Measurements from ENCODE around the gene DOHH.

DOHH gene

GRCh38 chr19:3444695-3445234 is 55.7 kb downstream of the DOHH start:
- no peaks in the 10 kb centered on the region for H3K27me3 Mint-ChIP-seq
- DNase-seq = no peak
- no peak overlapping the region for H3K4me3 Mint-ChIP-seq
- H3K27ac Mint-ChIP-seq = no peak overlapping the region
- H3K36me3 Mint-ChIP-seq (ENCODE audit: low read depth) = peaks cover 47% of the 10 kb centered on the region
- H3K9me3 Mint-ChIP-seq = no peaks in the 10 kb centered on the region
- peaks cover 8% of the 10 kb centered on the region for H3K4me1 Mint-ChIP-seq (ENCODE audit: low read depth)

- H3K27ac Mint-ChIP-seq = no peak overlapping the region
- peaks cover 8% of the 10 kb centered on the region for H3K4me1 Mint-ChIP-seq (ENCODE audit: low read depth)
- H3K27me3 Mint-ChIP-seq = no peaks in the 10 kb centered on the region
- DNase-seq = no peak
- peaks cover 42% of the 10 kb centered on the region for H3K36me3 Mint-ChIP-seq (ENCODE audit: low read depth)
- H3K4me3 Mint-ChIP-seq = no peak overlapping the region
- no peaks in the 10 kb centered on the region for H3K9me3 Mint-ChIP-seq
Observed at GRCh38 chr19:3443840-3444694, 56.4 kb downstream of the DOHH start.

GRCh38 chr19:3442487-3443071 is 57.9 kb downstream of the DOHH start:
- DNase-seq = no peak
- Mint-ChIP-seq H3K4me1 (ENCODE audit: low read depth) (peaks cover 8% of the 10 kb centered on the region), H3K27ac (no peak overlapping the region), H3K36me3 (ENCODE audit: low read depth) (peaks cover 45% of the 10 kb centered on the region), H3K9me3 (no peaks in the 10 kb centered on the region), H3K27me3 (no peaks in the 10 kb centered on the region), H3K4me3 (no peak overlapping the region)

- no peaks in the 10 kb centered on the region for H3K9me3 Mint-ChIP-seq
- no peak overlapping the region for H3K4me3 Mint-ChIP-seq
- no peaks in the 10 kb centered on the region for H3K27me3 Mint-ChIP-seq
- H3K36me3 Mint-ChIP-seq (ENCODE audit: low read depth) = peaks cover 47% of the 10 kb centered on the region
- no peak overlapping the region for H3K27ac Mint-ChIP-seq
- DNase-seq = no peak
- H3K4me1 Mint-ChIP-seq (ENCODE audit: low read depth) = peaks cover 8% of the 10 kb centered on the region
Observed at GRCh38 chr19:3441986-3442329, 58.5 kb downstream of the DOHH start.

- no peak overlapping the region for H3K27ac Mint-ChIP-seq
- no peaks in the 10 kb centered on the region for H3K27me3 Mint-ChIP-seq
- peaks cover 45% of the 10 kb centered on the region for H3K36me3 Mint-ChIP-seq (ENCODE audit: low read depth)
- no peaks in the 10 kb centered on the region for H3K9me3 Mint-ChIP-seq
- peaks cover 8% of the 10 kb centered on the region for H3K4me1 Mint-ChIP-seq (ENCODE audit: low read depth)
- no peak overlapping the region for H3K4me3 Mint-ChIP-seq
- no peak for DNase-seq
Observed at GRCh38 chr19:3441089-3441985, 59.1 kb downstream of the DOHH start.

Measured in activated T-cell treated with anti-CD3 and anti-CD28 coated beads, Interleukin-2, amount 50 U/mL, for 24 hours (primary cell).